ACC112 (cell line): Measurements from ENCODE around the gene OOSP3.

Source experiments
- H2AFZ ChIP-seq: fragments of 200-600 bp; sonication (generic); one replicate; pipeline ENCODE4 v1.6.0; 2017; ENCODE audit warnings: antibody characterized with exemption, low read length; ENCODE audit not compliant: unreplicated experiment
- H3K27ac ChIP-seq: fragments of 200-600 bp; sonication (generic); 2 replicates; pipeline ENCODE4 v1.5.1; 2014; ENCODE audit warnings: low read depth, mild to moderate bottlenecking, antibody characterized with exemption, low read length, moderate library complexity
- H3K27me3 ChIP-seq: fragments of 200-600 bp; sonication (generic); 2 replicates; pipeline ENCODE4 v1.6.1; 2014; ENCODE audit warnings: mild to moderate bottlenecking, antibody characterized with exemption, low read length, moderate library complexity, mixed read lengths; ENCODE audit not compliant: insufficient read depth
- H3K36me3 ChIP-seq: fragments of 200-600 bp; sonication (generic); 2 replicates; pipeline ENCODE4 v1.6.1; 2016; ENCODE audit warnings: mild to moderate bottlenecking, antibody characterized with exemption, low read length, moderate library complexity, mixed read lengths; ENCODE audit not compliant: insufficient read depth
- H3K4me1 ChIP-seq: fragments of 200-600 bp; sonication (generic); one replicate; pipeline ENCODE4 v1.6.1; 2016; ENCODE audit warnings: low read length, mixed read lengths; ENCODE audit not compliant: insufficient read depth, unreplicated experiment, control insufficient read depth
- H3K4me3 ChIP-seq: fragments of 200-600 bp; sonication (generic); 2 replicates; pipeline ENCODE4 v1.5.1; 2014; ENCODE audit warnings: mild to moderate bottlenecking, low read depth, low read length
- H3K79me2 ChIP-seq: fragments of 200-600 bp; sonication (generic); one replicate; pipeline ENCODE4 v1.6.0; 2016; ENCODE audit warnings: low read length; ENCODE audit not compliant: control insufficient read depth, unreplicated experiment, insufficient read depth

OOSP3 gene

GRCh38 chr11:59943997-59944714 lies 65.6 kb downstream of the OOSP3 start:
- Histone ChIP-seq H3K4me3 (no peak overlapping the region), H3K27me3 (0 out of 2 replicates have a peak, but pooled peaks cover 8% of the 10 kb centered on the region), H2AFZ (no peak overlapping the region), H3K27ac (no peak overlapping the region), H3K4me1 (no peaks in the 10 kb centered on the region), H3K36me3 (no peaks in the 10 kb centered on the region), H3K79me2 (no peaks in the 10 kb centered on the region)

GRCh38 chr11:59944720-59945119 lies 66.1 kb downstream of the OOSP3 start:
- no peak overlapping the region for H2AFZ ChIP-seq
- H3K79me2 ChIP-seq, result no peaks in the 10 kb centered on the region
- H3K27me3 ChIP-seq, result 0 out of 2 replicates have a peak, but pooled peaks cover 8% of the 10 kb centered on the region
- no peaks in the 10 kb centered on the region for H3K4me1 ChIP-seq
- no peaks in the 10 kb centered on the region for H3K36me3 ChIP-seq
- H3K4me3 ChIP-seq, result no peak overlapping the region
- H3K27ac ChIP-seq, result no peak overlapping the region
